Liver (tissue), 3 donors: ENCODE measurements around the gene KCNMA1.

Experiments used
- TAF1 ChIP-seq: conservative IDR thresholded peaks from 2 replicates; pipeline ENCODE4 v1.6.1; 2016; ENCODE audit warnings: antibody characterized with exemption, mild to moderate bottlenecking
- TF ChIP-seq, protein P1 (sequence below): fragments of 150-350 bp; IDR thresholded peaks from 2 replicates; pipeline ENCODE4 v1.5.1; 2017; ENCODE audit warnings: improper control_type of control experiment, low read depth, low read length; ENCODE audit not compliant: missing input control
- TF ChIP-seq, protein P2 (sequence below): IDR thresholded peaks from 2 replicates; pipeline ENCODE4 v1.6.1; 2016; ENCODE audit warnings: antibody characterized with exemption
- TF ChIP-seq, protein P3 (sequence below): IDR thresholded peaks from 2 replicates; pipeline ENCODE4 v1.6.1; 2016; ENCODE audit warnings: antibody characterized with exemption
- donor health status: healthy.
- donor health status: healthy.

DNA sequence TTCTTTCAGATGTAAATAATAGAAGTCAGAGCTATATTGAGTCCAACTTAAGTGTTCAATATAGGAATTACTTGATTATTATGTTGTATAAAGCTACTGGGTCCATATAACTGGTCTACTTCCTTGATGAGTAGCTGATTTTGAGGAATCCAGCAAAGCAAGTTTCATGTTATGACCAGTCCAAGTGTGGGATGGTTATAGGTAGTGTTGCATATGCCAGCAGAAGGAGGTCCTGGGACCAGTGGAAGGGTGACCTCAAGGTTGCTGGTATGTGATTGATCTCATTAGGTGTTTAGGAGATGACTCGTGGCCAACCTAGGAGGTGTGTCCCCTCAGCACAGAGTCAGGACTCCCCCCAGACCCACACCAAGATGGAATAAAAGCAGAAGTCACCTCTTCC is 551.5 kb downstream of the KCNMA1 start:
- TF ChIP-seq, protein P1, sequence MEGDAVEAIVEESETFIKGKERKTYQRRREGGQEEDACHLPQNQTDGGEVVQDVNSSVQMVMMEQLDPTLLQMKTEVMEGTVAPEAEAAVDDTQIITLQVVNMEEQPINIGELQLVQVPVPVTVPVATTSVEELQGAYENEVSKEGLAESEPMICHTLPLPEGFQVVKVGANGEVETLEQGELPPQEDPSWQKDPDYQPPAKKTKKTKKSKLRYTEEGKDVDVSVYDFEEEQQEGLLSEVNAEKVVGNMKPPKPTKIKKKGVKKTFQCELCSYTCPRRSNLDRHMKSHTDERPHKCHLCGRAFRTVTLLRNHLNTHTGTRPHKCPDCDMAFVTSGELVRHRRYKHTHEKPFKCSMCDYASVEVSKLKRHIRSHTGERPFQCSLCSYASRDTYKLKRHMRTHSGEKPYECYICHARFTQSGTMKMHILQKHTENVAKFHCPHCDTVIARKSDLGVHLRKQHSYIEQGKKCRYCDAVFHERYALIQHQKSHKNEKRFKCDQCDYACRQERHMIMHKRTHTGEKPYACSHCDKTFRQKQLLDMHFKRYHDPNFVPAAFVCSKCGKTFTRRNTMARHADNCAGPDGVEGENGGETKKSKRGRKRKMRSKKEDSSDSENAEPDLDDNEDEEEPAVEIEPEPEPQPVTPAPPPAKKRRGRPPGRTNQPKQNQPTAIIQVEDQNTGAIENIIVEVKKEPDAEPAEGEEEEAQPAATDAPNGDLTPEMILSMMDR = no peak
- TF ChIP-seq TAF1 = no peak
- TF ChIP-seq, protein P2, sequence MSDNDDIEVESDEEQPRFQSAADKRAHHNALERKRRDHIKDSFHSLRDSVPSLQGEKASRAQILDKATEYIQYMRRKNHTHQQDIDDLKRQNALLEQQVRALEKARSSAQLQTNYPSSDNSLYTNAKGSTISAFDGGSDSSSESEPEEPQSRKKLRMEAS = no peak
- TF ChIP-seq, protein P3, sequence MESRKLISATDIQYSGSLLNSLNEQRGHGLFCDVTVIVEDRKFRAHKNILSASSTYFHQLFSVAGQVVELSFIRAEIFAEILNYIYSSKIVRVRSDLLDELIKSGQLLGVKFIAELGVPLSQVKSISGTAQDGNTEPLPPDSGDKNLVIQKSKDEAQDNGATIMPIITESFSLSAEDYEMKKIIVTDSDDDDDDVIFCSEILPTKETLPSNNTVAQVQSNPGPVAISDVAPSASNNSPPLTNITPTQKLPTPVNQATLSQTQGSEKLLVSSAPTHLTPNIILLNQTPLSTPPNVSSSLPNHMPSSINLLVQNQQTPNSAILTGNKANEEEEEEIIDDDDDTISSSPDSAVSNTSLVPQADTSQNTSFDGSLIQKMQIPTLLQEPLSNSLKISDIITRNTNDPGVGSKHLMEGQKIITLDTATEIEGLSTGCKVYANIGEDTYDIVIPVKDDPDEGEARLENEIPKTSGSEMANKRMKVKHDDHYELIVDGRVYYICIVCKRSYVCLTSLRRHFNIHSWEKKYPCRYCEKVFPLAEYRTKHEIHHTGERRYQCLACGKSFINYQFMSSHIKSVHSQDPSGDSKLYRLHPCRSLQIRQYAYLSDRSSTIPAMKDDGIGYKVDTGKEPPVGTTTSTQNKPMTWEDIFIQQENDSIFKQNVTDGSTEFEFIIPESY = no peak
